Neural progenitor cell (in vitro differentiated cells): Measurements from ENCODE around the gene ZNF441. TPM values are rescaled to one million over a fixed set of nuclear protein-coding genes. Genes with fewer than 3 reads are reported as not detected.

ENCODE experiments used
- DNase-seq: peaks from one replicate; pipeline ENCODE4 v3.0.0-alpha.2; 2016; ENCODE audit warnings: low spot score
- H2AFZ ChIP-seq: fragments of 200-600 bp; sonication (generic); replicated peaks from 2 replicates; pipeline ENCODE4 v1.6.1; 2016; ENCODE audit warnings: antibody characterized with exemption
- H3F3A ChIP-seq: fragments of 200-600 bp; sonication (generic); 2 replicates; pipeline ENCODE4 v1.6.1; 2016; ENCODE audit warnings: antibody characterized with exemption, low read depth
- H3K27ac ChIP-seq: fragments of 200-600 bp; sonication (generic); 2 replicates; pipeline ENCODE4 v1.5.1; 2016; ENCODE audit warnings: mild to moderate bottlenecking
- H3K27me3 ChIP-seq: fragments of 200-600 bp; sonication (generic); 2 replicates; pipeline ENCODE4 v1.6.1; 2016; ENCODE audit warnings: mild to moderate bottlenecking, moderate library complexity
- H3K36me3 ChIP-seq: fragments of 200-600 bp; sonication (generic); 2 replicates; pipeline ENCODE4 v1.5.1; 2016
- H3K4me1 ChIP-seq: fragments of 200-600 bp; sonication (generic); 2 replicates; pipeline ENCODE4 v1.6.1; 2016; ENCODE audit warnings: mixed run types
- H3K4me2 ChIP-seq: fragments of 200-600 bp; sonication (generic); 2 replicates; pipeline ENCODE4 v1.6.1; 2016
- H3K4me3 ChIP-seq: fragments of 200-600 bp; sonication (generic); 2 replicates; pipeline ENCODE4 v1.5.1; 2016
- H3K79me2 ChIP-seq: fragments of 200-600 bp; sonication (generic); 2 replicates; pipeline ENCODE4 v1.6.1; 2016; ENCODE audit warnings: low read depth
- H3K9ac ChIP-seq: fragments of 200-600 bp; sonication (generic); 2 replicates; pipeline ENCODE4 v1.6.1; 2016
- H3K9me3 ChIP-seq: fragments of 200-600 bp; sonication (generic); 2 replicates; pipeline ENCODE4 v1.5.1; 2016; ENCODE audit warnings: low read depth
- H4K20me1 ChIP-seq: fragments of 200-600 bp; sonication (generic); 2 replicates; pipeline ENCODE4 v1.6.1; 2016; ENCODE audit warnings: low read depth
- H3K27ac Mint-ChIP-seq: 3 replicates; pipeline ENCODE4 v1.8.0; 2021; ENCODE audit warnings: mixed read lengths
- H3K27me3 Mint-ChIP-seq: 2 replicates; pipeline ENCODE4 v1.8.0; 2022; ENCODE audit warnings: low read depth, mild to moderate bottlenecking, inconsistent platforms, moderate library complexity, mixed read lengths; ENCODE audit not compliant: insufficient read depth
- H3K36me3 Mint-ChIP-seq: 3 replicates; pipeline ENCODE4 v1.8.0; 2021; ENCODE audit warnings: mixed read lengths
- H3K4me1 Mint-ChIP-seq: 3 replicates; pipeline ENCODE4 v1.8.0; 2021; ENCODE audit warnings: mixed read lengths
- H3K4me3 Mint-ChIP-seq: 3 replicates; pipeline ENCODE4 v1.8.0; 2021; ENCODE audit warnings: mild to moderate bottlenecking, moderate library complexity, mixed read lengths
- H3K9me3 Mint-ChIP-seq: 3 replicates; pipeline ENCODE4 v1.8.0; 2020; ENCODE audit warnings: mixed read lengths
- EZH2 ChIP-seq: fragments of 200-600 bp; sonication (generic); IDR thresholded peaks from 2 replicates; pipeline ENCODE4 v1.6.1; 2017; ENCODE audit warnings: antibody characterized with exemption, mild to moderate bottlenecking, moderate library complexity
- EZH2phosphoT487 ChIP-seq: fragments of 200-600 bp; sonication (generic); IDR thresholded peaks from 2 replicates; pipeline ENCODE4 v1.6.1; 2017; ENCODE audit warnings: antibody characterized with exemption
- total RNA-seq: library from RNA; depleted of rRNA; stranded (reverse); fragments of >200 nt; gene quantifications from 2 replicates; pipeline ENCODE4 v1.2.3, GENCODE V29; 2015; ENCODE audit warnings: low replicate concordance
- TF ChIP-seq, protein P1 (sequence below): fragments of 200-600 bp; sonication (generic); IDR thresholded peaks from 2 replicates; pipeline ENCODE4 v1.5.1; 2017; ENCODE audit warnings: antibody characterized with exemption, mild to moderate bottlenecking

ZNF441 gene
- total RNA-seq, 1 donor from 2014 or later = 7.3 TPM

DNA sequence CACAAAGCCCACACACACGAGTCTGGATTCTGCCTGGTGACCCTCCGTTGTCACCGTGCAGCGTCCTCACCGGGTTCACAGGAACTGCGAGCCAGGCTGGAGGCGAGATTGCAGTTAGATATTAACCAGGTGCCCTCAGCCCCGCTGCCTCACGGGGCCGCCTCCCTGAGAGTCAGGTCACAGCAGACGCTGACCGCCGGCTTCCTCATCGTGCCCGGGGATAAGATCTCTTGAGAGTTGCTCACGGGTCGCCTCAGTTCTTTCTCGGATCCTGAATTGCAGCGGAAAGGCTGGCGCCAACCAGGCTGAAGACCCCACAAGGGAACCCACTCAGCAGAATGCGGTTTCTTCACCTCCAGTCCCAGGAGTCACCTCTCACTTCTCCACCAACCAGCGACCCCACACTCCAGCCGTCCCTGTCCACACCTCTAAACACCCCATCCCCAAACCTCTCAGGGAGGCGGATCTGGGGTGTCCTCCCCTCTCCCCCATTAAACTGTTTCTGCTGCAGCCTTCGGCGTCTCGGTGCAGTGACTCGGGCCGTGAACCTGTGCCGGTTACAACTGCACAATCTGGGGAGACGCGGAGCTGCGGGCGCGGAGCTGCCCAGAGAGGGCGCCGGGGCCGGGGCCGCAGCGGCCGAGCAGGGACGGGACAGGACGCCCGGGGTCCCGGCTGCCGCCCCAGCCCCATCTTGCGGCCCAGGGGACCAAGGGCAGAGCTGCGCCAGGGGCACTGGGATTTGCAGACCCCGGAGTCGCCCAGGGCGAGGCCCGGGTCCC lies 28.6 kb upstream of the ZNF441 start:
- Histone ChIP-seq H3K4me3 (peak overlapping the region; percentile 85), H3K4me1 (peaks cover 12% of the 10 kb centered on the region), H3K36me3 (no peaks in the 10 kb centered on the region), H3K27me3 (peaks cover 38% of the 10 kb centered on the region), H3K4me2 (peak overlapping the region; percentile 93), H2AFZ (peak overlapping the region; percentile 75), H3K79me2 (peaks cover 16% of the 10 kb centered on the region), H3K27ac (peak overlapping the region; percentile 42), H3F3A (peaks cover 9% of the 10 kb centered on the region), H4K20me1 (no peaks in the 10 kb centered on the region), H3K9ac (peak overlapping the region; percentile 62), H3K9me3 (no peaks in the 10 kb centered on the region)
- DNase-seq = peak; percentile 71
- peaks cover 2% of the 10 kb centered on the region for H3K27me3 Mint-ChIP-seq
- no peak for TF ChIP-seq EZH2
- TF ChIP-seq, protein P1, sequence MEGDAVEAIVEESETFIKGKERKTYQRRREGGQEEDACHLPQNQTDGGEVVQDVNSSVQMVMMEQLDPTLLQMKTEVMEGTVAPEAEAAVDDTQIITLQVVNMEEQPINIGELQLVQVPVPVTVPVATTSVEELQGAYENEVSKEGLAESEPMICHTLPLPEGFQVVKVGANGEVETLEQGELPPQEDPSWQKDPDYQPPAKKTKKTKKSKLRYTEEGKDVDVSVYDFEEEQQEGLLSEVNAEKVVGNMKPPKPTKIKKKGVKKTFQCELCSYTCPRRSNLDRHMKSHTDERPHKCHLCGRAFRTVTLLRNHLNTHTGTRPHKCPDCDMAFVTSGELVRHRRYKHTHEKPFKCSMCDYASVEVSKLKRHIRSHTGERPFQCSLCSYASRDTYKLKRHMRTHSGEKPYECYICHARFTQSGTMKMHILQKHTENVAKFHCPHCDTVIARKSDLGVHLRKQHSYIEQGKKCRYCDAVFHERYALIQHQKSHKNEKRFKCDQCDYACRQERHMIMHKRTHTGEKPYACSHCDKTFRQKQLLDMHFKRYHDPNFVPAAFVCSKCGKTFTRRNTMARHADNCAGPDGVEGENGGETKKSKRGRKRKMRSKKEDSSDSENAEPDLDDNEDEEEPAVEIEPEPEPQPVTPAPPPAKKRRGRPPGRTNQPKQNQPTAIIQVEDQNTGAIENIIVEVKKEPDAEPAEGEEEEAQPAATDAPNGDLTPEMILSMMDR = peak; percentile 28
- TF ChIP-seq EZH2phosphoT487 = no peak
- peaks cover 15% of the 10 kb centered on the region for H3K9me3 Mint-ChIP-seq
- peak overlapping the region; percentile 94 for H3K27ac Mint-ChIP-seq
- peaks cover 14% of the 10 kb centered on the region for H3K4me1 Mint-ChIP-seq
- H3K36me3 Mint-ChIP-seq = peaks cover 22% of the 10 kb centered on the region
- peak overlapping the region; percentile 100 for H3K4me3 Mint-ChIP-seq

DNA sequence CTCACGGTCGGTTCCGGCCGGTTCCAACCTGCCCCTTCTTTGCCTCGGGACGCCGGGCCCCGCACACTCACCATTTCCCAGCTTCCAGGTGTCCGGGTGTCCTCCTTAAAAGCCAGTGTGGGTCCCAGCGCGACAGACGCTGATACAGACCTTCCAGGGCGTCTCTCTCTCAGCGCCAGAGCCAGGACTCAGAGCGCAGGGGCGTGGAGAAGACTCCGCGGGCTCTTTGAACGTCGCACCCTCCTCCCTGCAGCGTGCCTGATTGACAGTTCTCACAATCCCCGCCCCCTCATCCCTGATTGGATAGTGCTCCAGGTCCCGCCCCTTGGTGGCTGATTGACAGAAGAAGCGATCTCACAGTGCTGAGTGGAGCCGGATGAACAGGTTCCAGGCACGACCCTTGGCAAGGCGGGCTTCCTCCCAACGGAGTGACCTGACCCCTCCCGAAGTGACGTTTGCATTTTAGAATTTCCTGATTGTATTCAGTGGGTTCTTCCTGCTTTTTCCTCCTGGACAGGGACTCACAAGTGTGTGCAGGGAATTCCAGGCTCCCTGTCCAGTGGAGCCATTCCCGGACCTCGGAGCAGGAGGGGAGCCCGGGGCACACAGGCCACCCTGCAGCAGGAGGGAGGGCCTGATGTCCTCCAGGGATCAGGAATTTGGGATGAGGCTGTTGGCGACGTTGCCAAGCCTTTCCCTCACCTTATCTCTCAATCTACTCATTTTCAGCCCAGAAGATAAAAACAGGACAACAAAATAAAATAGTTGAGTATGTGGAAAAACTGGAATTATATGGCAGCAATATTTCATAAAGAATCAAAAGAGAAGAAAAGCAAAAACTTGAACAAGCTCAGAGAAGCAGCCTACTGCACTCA lies 27.8 kb upstream of the ZNF441 start, which contains the start of gene ZNF823:
Gene ZNF823 (minus strand): TSS at position 201 of the 875 bp plus-strand sequence. CDS start 127 bp downstream, at position 74.
- Mint-ChIP-seq H3K27ac (peak within 1 kb of the TSS; percentile 98), H3K4me3 (peak within 1 kb of the TSS; percentile 100), H3K4me1 (peaks cover 14% of the 10 kb centered on the region), H3K36me3 (peaks cover 15% of the 10 kb centered on the region), H3K9me3 (peaks cover 11% of the 10 kb centered on the region), H3K27me3 (no peaks in the 10 kb centered on the region)
- Histone ChIP-seq H3K9me3 (no peaks in the 10 kb centered on the region), H4K20me1 (no peaks in the 10 kb centered on the region), H3K4me2 (peak within 1 kb of the TSS; percentile 93), H2AFZ (peak within 1 kb of the TSS; percentile 95), H3K4me1 (peaks cover 12% of the 10 kb centered on the region), H3F3A (peaks cover 9% of the 10 kb centered on the region), H3K4me3 (peak within 1 kb of the TSS; percentile 85), H3K79me2 (peaks cover 16% of the 10 kb centered on the region), H3K27ac (peak within 1 kb of the TSS; percentile 42), H3K36me3 (no peaks in the 10 kb centered on the region), H3K27me3 (peaks cover 38% of the 10 kb centered on the region), H3K9ac (peak within 1 kb of the TSS; percentile 62)
- DNase-seq = peak; percentile 99
- TF ChIP-seq EZH2phosphoT487 (no peak), EZH2 (no peak)
- TF ChIP-seq, protein P1 = no peak

GRCh38 chr19:11745869-11746268 lies 20.9 kb upstream of the ZNF441 start:
- H3K36me3 ChIP-seq = peaks cover 3% of the 10 kb centered on the region
- H4K20me1 ChIP-seq = no peaks in the 10 kb centered on the region
- no peak for DNase-seq
- H3K27me3 ChIP-seq = peaks cover 19% of the 10 kb centered on the region
- H3K27me3 Mint-ChIP-seq = peaks cover 7% of the 10 kb centered on the region
- peaks cover 30% of the 10 kb centered on the region for H3K9me3 Mint-ChIP-seq
- no peaks in the 10 kb centered on the region for H3K4me1 Mint-ChIP-seq
- no peaks in the 10 kb centered on the region for H3K9me3 ChIP-seq
- H3K27ac Mint-ChIP-seq = no peak overlapping the region
- no peaks in the 10 kb centered on the region for H3K79me2 ChIP-seq
- no peak overlapping the region for H3K9ac ChIP-seq
- H3K4me3 Mint-ChIP-seq = no peak overlapping the region
- H3K27ac ChIP-seq = no peak overlapping the region
- no peak overlapping the region for H3K4me2 ChIP-seq
- H3K4me1 ChIP-seq = no peaks in the 10 kb centered on the region
- H3K36me3 Mint-ChIP-seq = no peaks in the 10 kb centered on the region
- no peak overlapping the region for H2AFZ ChIP-seq
- TF ChIP-seq EZH2 (no peak), EZH2phosphoT487 (no peak)
- TF ChIP-seq, protein P1 = no peak
- H3K4me3 ChIP-seq = no peak overlapping the region
- H3F3A ChIP-seq = no peaks in the 10 kb centered on the region
